Measurements from ENCODE around the gene STIM2.

GRCh38 chr4:26987191-26987590, 126.5 kb downstream of the STIM2 start:
- TF ChIP-seq CTCF (conservative IDR thresholded peaks at IDR 0.05) (no peak), EZH2 (IDR thresholded peaks at IDR 0.05; ENCODE audit: low read depth) (no peak)

All from PC-9 (cell line).